Activated CD4-positive, CD25-positive, alpha-beta regulatory T cell treated with anti-CD3 and anti-CD28 coated beads, Interleukin-2, amount 50 U/mL, for 24 hours (primary cell): ENCODE data around the gene ZCCHC7.
"Not testable (repeated sequence)": the region's sequence is repeated elsewhere in the genome, so short reads cannot be mapped to it uniquely, and the experiment has no call there.

Experiments used
- ATAC-seq, 2 donors: fragments of 150-1000 bp; cut with Tn5 transposase; one replicate each; pipeline ENCODE4 v1.10.0; 2021; ENCODE audit warnings: mild to moderate bottlenecking in 1 of 2, moderate library complexity in 1 of 2

ZCCHC7 gene

GRCh38 chr9:37121881-37122280, 1.5 kb downstream of the ZCCHC7 start:
- ATAC-seq, result no peak

- peak; percentile 93 to 97 for ATAC-seq
Observed at GRCh38 chr9:37126214-37126788, 5.9 kb downstream of the ZCCHC7 start.

GRCh38 chr9:37127018-37127417, 6.6 kb downstream of the ZCCHC7 start:
- ATAC-seq, result no peak

GRCh38 chr9:37128051-37128450, 7.7 kb downstream of the ZCCHC7 start:
- no peak for ATAC-seq

GRCh38 chr9:37134166-37134565, 13.8 kb downstream of the ZCCHC7 start:
- no peak for ATAC-seq

GRCh38 chr9:37141015-37141414, 20.6 kb downstream of the ZCCHC7 start:
- no peak for ATAC-seq

- peak in 1 of 2 donors; percentile 38 for ATAC-seq
Observed at GRCh38 chr9:37144762-37145161, 24.4 kb downstream of the ZCCHC7 start.

- ATAC-seq, result peak; percentile 24 to 32
Observed at GRCh38 chr9:37146410-37146809, 26.0 kb downstream of the ZCCHC7 start.

GRCh38 chr9:37148181-37148580, 27.8 kb downstream of the ZCCHC7 start:
- no peak for ATAC-seq

GRCh38 chr9:37149666-37150308, 29.4 kb downstream of the ZCCHC7 start:
- no peak for ATAC-seq

- no peak for ATAC-seq
Observed at GRCh38 chr9:37150415-37150814, 30.0 kb downstream of the ZCCHC7 start.

- no peak for ATAC-seq
Observed at GRCh38 chr9:37151812-37152211, 31.4 kb downstream of the ZCCHC7 start.

GRCh38 chr9:37152365-37152764, 32.0 kb downstream of the ZCCHC7 start:
- ATAC-seq, result no peak

GRCh38 chr9:37155601-37156000, 35.2 kb downstream of the ZCCHC7 start:
- no peak for ATAC-seq

GRCh38 chr9:37156205-37156604, 35.8 kb downstream of the ZCCHC7 start:
- ATAC-seq, result no peak

GRCh38 chr9:37156781-37157356, 36.5 kb downstream of the ZCCHC7 start:
- ATAC-seq, result peak; percentile 80 to 94

- no peak for ATAC-seq
Observed at GRCh38 chr9:37157726-37158377, 37.5 kb downstream of the ZCCHC7 start.

- no peak for ATAC-seq
Observed at GRCh38 chr9:37163299-37163698, 42.9 kb downstream of the ZCCHC7 start.

- ATAC-seq, result not testable (repeated sequence)
Observed at GRCh38 chr9:37164335-37164734, 44.0 kb downstream of the ZCCHC7 start.

GRCh38 chr9:37165644-37166043, 45.3 kb downstream of the ZCCHC7 start:
- ATAC-seq, result no peak

- no peak for ATAC-seq
Observed at GRCh38 chr9:37167456-37168047, 47.2 kb downstream of the ZCCHC7 start.

- no peak for ATAC-seq
Observed at GRCh38 chr9:37172557-37172956, 52.2 kb downstream of the ZCCHC7 start.

GRCh38 chr9:37174247-37174646, 53.9 kb downstream of the ZCCHC7 start:
- ATAC-seq, result no peak

- no peak for ATAC-seq
Observed at GRCh38 chr9:37178742-37179141, 58.4 kb downstream of the ZCCHC7 start.
